ENCODE measurements around the gene BTN1A1. TPM values are rescaled to one million over a fixed set of nuclear protein-coding genes. Genes with fewer than 3 reads are reported as not detected.
A peak's percentile ranks its signal among the peaks of the same experiment; 100 is the strongest.

Gene BTN1A1
- total and polyA plus RNA-seq, 9 of the 15 experiments (the other 6 are each of a cell fraction or from before 2014, with no cell fraction given), result 0.01 to 0.15 (median 0.06) TPM; not detected in 4

DNA sequence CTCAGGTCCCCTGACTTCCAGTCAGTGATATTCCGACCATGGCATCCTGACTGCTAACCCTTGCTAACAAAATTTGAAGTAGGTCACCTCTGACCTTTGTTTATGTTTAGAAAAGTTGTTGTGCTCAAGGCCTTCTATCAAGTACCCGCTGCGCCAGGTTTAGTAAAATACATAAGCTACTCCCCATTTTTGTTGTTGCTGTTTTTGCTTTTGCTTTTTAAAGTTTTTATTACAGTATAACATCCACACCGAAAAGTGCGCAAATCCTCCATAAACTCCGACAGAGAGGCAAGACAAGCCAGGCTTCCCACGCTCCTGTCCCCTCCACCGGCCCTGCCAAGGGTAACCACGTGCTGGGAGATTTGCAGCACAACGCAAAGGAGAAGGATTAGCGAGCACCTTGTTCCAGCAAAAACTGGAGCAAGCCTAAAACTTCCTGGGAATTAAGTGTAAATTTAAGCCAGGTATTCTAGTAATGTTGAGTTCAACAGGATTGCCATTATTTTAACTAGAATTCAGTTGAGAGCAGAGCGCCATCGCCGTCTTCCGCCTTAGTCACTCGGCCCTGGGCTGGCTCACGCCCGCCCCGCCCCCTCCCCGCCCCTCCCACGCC is 20.2 kb downstream of the BTN1A1 start (continued):
- TF ChIP-seq ZBTB8A (IDR thresholded peaks at IDR 0.05; ENCODE audit: partially characterized antibody) (no peak), FOXJ2 (tag; IDR thresholded peaks at IDR 0.05) (peak; percentile 46; the same call in 1 of the 2 replicates), PHF20 (IDR thresholded peaks at IDR 0.05; ENCODE audit: partially characterized antibody) (no peak), BRCA1 (IDR thresholded peaks at IDR 0.05) (no peak), BRCA1 (CRISPR knock-in tag; IDR thresholded peaks at IDR 0.05) (no peak), MED1 (CRISPR knock-in tag; IDR thresholded peaks at IDR 0.05; ENCODE audit: borderline replicate concordance) (no peak), ZNF586 (CRISPR knock-in tag; conservative IDR thresholded peaks at IDR 0.05) (peak; percentile 83; the same call in 1 of the 2 replicates), JUND (IDR thresholded peaks at IDR 0.05; ENCODE audit: borderline replicate concordance, low read depth, low read length) (peak; percentile 9; the same call in 1 of the 2 replicates), JUND (tag; IDR thresholded peaks at IDR 0.05; ENCODE audit: borderline replicate concordance, low read depth, low read length) (peak; percentile 52; the same call in 2 of the 3 replicates), NCOR1 (IDR thresholded peaks at IDR 0.05) (no peak), MTA3 (IDR thresholded peaks at IDR 0.05; ENCODE audit: borderline replicate concordance) (peak; percentile 84), HDAC8 (tag; IDR thresholded peaks at IDR 0.05) (peak; percentile 93), NFE2 (IDR thresholded peaks at IDR 0.05; ENCODE audit: low read depth) (no peak)
- TF ChIP-seq, protein P1, sequence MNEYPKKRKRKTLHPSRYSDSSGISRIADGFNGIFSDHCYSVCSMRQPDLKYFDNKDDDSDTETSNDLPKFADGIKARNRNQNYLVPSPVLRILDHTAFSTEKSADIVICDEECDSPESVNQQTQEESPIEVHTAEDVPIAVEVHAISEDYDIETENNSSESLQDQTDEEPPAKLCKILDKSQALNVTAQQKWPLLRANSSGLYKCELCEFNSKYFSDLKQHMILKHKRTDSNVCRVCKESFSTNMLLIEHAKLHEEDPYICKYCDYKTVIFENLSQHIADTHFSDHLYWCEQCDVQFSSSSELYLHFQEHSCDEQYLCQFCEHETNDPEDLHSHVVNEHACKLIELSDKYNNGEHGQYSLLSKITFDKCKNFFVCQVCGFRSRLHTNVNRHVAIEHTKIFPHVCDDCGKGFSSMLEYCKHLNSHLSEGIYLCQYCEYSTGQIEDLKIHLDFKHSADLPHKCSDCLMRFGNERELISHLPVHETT (CRISPR knock-in tag; conservative IDR thresholded peaks at IDR 0.05 in 1 of 2, IDR thresholded peaks at IDR 0.05 in 1 of 2), result peak in 1 of 2 experiments; percentile 93; a peak in 2 of 4 replicates
- TF ChIP-seq, protein P2, sequence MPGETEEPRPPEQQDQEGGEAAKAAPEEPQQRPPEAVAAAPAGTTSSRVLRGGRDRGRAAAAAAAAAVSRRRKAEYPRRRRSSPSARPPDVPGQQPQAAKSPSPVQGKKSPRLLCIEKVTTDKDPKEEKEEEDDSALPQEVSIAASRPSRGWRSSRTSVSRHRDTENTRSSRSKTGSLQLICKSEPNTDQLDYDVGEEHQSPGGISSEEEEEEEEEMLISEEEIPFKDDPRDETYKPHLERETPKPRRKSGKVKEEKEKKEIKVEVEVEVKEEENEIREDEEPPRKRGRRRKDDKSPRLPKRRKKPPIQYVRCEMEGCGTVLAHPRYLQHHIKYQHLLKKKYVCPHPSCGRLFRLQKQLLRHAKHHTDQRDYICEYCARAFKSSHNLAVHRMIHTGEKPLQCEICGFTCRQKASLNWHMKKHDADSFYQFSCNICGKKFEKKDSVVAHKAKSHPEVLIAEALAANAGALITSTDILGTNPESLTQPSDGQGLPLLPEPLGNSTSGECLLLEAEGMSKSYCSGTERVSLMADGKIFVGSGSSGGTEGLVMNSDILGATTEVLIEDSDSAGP (CRISPR knock-in tag; IDR thresholded peaks at IDR 0.05), result no peak
- TF ChIP-seq, protein P3, sequence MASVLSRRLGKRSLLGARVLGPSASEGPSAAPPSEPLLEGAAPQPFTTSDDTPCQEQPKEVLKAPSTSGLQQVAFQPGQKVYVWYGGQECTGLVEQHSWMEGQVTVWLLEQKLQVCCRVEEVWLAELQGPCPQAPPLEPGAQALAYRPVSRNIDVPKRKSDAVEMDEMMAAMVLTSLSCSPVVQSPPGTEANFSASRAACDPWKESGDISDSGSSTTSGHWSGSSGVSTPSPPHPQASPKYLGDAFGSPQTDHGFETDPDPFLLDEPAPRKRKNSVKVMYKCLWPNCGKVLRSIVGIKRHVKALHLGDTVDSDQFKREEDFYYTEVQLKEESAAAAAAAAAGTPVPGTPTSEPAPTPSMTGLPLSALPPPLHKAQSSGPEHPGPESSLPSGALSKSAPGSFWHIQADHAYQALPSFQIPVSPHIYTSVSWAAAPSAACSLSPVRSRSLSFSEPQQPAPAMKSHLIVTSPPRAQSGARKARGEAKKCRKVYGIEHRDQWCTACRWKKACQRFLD (CRISPR knock-in tag; IDR thresholded peaks at IDR 0.05), result peak; percentile 99
- TF ChIP-seq, protein P4, sequence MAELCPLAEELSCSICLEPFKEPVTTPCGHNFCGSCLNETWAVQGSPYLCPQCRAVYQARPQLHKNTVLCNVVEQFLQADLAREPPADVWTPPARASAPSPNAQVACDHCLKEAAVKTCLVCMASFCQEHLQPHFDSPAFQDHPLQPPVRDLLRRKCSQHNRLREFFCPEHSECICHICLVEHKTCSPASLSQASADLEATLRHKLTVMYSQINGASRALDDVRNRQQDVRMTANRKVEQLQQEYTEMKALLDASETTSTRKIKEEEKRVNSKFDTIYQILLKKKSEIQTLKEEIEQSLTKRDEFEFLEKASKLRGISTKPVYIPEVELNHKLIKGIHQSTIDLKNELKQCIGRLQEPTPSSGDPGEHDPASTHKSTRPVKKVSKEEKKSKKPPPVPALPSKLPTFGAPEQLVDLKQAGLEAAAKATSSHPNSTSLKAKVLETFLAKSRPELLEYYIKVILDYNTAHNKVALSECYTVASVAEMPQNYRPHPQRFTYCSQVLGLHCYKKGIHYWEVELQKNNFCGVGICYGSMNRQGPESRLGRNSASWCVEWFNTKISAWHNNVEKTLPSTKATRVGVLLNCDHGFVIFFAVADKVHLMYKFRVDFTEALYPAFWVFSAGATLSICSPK (IDR thresholded peaks at IDR 0.05; ENCODE audit: borderline replicate concordance), result no peak
- TF ChIP-seq, protein P5, sequence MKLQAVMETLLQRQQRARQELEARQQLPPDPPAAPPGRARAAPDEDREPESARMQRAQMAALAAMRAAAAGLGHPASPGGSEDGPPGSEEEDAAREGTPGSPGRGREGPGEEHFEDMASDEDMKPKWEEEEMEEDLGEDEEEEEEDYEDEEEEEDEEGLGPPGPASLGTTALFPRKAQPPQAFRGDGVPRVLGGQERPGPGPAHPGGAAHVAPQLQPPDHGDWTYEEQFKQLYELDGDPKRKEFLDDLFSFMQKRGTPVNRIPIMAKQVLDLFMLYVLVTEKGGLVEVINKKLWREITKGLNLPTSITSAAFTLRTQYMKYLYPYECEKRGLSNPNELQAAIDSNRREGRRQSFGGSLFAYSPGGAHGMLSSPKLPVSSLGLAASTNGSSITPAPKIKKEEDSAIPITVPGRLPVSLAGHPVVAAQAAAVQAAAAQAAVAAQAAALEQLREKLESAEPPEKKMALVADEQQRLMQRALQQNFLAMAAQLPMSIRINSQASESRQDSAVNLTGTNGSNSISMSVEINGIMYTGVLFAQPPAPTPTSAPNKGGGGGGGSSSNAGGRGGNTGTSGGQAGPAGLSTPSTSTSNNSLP (IDR thresholded peaks at IDR 0.05; ENCODE audit: borderline replicate concordance, low read depth, low read length), result no peak
